ENCODE measurements around the gene TYK2. TPM values are rescaled to one million over a fixed set of nuclear protein-coding genes. Genes with fewer than 3 reads are reported as not detected.

TYK2 gene
- polyA plus RNA-seq, 1 experiment = 29.1 TPM

DNA sequence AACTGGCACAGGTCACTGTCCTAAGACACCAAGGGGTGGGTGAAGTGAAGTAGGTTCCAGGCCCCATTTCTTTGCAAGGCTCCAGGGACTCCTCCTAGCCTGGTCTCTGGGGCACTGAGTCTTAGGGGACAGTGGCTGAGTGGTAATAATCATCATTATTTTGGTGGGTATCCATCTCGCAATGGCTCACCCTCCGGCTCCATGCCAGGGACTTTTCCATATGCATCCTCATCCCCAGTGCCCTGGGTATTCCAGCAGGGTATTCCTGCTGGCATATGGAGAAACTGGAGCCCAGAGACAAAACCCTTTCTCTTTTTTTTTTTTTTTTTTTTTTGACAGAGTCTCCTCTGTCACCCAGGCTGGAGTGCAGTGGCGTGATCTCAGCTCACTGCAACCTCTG is 42.5 kb upstream of the TYK2 start:
- ChIA-PET POLR2A (no interaction called here), CTCF (interaction anchor here (0.6 to 1.8 kb wide), 4 partner anchors 10 to 164 kb away, joined by 4 to 17 read pairs (median 8); partner anchors contain the start of gene CDC37)
- no peak for DNase-seq (ENCODE audit: low read depth, low spot score)
- H3K27me3 ChIP-seq (ENCODE audit: control insufficient read depth, insufficient read depth, low read length) = peaks cover 7% of the 10 kb centered on the region
- TF ChIP-seq, protein P1, sequence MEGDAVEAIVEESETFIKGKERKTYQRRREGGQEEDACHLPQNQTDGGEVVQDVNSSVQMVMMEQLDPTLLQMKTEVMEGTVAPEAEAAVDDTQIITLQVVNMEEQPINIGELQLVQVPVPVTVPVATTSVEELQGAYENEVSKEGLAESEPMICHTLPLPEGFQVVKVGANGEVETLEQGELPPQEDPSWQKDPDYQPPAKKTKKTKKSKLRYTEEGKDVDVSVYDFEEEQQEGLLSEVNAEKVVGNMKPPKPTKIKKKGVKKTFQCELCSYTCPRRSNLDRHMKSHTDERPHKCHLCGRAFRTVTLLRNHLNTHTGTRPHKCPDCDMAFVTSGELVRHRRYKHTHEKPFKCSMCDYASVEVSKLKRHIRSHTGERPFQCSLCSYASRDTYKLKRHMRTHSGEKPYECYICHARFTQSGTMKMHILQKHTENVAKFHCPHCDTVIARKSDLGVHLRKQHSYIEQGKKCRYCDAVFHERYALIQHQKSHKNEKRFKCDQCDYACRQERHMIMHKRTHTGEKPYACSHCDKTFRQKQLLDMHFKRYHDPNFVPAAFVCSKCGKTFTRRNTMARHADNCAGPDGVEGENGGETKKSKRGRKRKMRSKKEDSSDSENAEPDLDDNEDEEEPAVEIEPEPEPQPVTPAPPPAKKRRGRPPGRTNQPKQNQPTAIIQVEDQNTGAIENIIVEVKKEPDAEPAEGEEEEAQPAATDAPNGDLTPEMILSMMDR (IDR thresholded peaks at IDR 0.05; ENCODE audit: low read depth, low read length) = no peak
- H3K27ac ChIP-seq (ENCODE audit: low read depth, low read length) = no peak overlapping the region
- no peaks in the 10 kb centered on the region; the same call in 1 of the 2 replicates for H3K9me3 ChIP-seq (ENCODE audit: control insufficient read depth, insufficient read depth, low read length)
- no peak overlapping the region for H3K4me3 ChIP-seq (ENCODE audit: low read depth, low read length)

DNA sequence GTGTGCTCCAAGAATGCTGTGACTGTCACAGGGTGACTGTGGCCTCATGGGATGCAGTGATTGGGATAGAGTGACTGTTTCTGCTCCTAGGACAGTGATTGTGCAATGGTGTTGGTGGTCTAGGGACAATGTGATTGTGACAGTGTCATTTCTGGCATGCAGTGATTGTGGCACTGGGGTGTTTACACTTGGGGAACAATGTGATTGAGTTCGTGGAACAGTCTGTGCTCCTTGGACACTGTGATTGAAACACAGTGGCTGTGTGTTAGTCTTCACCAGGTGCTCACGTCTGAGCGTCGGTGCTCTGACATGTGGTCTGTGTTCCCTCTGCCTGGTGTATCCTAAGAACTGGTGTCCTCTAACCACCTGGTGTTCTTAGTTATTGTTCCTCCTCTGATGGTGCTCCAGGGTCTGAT is 41.7 kb upstream of the TYK2 start:
- CTCF ChIA-PET = interaction anchor here (1.1 kb wide), 1 partner anchor 19 kb away, joined by 4 read pairs; the partner anchor contains the start of gene CDC37
- no peaks in the 10 kb centered on the region; the same call in 1 of the 2 replicates for H3K9me3 ChIP-seq (ENCODE audit: control insufficient read depth, insufficient read depth, low read length)
- no peak overlapping the region for H3K4me3 ChIP-seq (ENCODE audit: low read depth, low read length)
- POLR2A ChIA-PET = no interaction called here
- no peak for DNase-seq (ENCODE audit: low read depth, low spot score)
- H3K27me3 ChIP-seq (ENCODE audit: control insufficient read depth, insufficient read depth, low read length) = peaks cover 8% of the 10 kb centered on the region
- H3K27ac ChIP-seq (ENCODE audit: low read depth, low read length) = no peak overlapping the region
- TF ChIP-seq, protein P1 (IDR thresholded peaks at IDR 0.05; ENCODE audit: low read depth, low read length) = no peak

DNA sequence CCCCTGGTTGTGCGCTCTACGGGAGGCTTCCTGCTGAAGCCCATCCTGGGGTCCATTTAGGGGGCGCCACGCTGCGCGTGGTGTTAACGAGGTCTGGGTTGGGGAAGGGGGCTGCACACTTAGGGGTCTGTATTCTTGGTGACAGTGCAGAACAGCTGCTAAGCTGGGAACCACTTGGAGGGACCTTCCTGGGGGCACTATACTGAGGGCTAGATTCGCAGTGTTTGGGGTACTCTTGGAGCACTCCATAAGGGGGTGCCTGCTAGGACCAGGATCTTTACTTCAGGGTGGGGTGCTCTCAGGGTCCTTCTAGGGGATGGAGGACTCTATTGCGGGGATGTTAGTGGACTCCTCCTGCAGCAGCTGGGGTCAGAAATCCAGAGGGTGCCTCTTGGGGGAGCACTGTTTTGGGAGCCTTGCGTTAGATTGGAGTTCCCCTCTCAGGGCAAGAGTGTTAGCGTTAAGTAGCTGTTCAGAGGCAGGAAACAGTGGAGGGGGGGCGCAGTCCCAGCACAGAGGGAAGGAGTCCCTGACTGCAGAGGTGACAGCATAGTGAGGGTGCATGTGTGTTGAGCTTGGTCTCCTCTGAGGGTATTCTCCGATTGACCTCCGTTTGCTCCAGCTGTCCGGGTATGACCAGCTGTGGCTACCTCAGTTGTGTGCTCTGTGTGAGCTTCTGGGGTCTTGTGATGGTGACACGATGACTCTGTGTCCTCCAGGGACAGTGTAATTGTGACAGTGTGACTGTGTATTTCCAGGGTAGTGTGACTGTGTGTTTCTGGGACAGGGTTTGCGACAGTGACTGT is 41.1 kb upstream of the TYK2 start:
- peak overlapping the region; percentile 54 for H3K4me3 ChIP-seq (ENCODE audit: low read depth, low read length)
- ChIA-PET CTCF (interaction anchor here (1.1 kb wide), 1 partner anchor 18 kb away, joined by 4 read pairs; the partner anchor contains the start of gene CDC37), POLR2A (interaction anchor here (0.8 kb wide), 1 partner anchor 130 kb away, joined by 3 read pairs; no protein-coding TSS in a partner anchor)
- H3K27ac ChIP-seq (ENCODE audit: low read depth, low read length) = no peak overlapping the region
- H3K9me3 ChIP-seq (ENCODE audit: control insufficient read depth, insufficient read depth, low read length) = peaks cover 4% of the 10 kb centered on the region; the same call in 1 of the 2 replicates
- H3K27me3 ChIP-seq (ENCODE audit: control insufficient read depth, insufficient read depth, low read length) = peaks cover 14% of the 10 kb centered on the region
- TF ChIP-seq, protein P1 (IDR thresholded peaks at IDR 0.05; ENCODE audit: low read depth, low read length) = no peak
- DNase-seq (ENCODE audit: low read depth, low spot score) = no peak

DNA sequence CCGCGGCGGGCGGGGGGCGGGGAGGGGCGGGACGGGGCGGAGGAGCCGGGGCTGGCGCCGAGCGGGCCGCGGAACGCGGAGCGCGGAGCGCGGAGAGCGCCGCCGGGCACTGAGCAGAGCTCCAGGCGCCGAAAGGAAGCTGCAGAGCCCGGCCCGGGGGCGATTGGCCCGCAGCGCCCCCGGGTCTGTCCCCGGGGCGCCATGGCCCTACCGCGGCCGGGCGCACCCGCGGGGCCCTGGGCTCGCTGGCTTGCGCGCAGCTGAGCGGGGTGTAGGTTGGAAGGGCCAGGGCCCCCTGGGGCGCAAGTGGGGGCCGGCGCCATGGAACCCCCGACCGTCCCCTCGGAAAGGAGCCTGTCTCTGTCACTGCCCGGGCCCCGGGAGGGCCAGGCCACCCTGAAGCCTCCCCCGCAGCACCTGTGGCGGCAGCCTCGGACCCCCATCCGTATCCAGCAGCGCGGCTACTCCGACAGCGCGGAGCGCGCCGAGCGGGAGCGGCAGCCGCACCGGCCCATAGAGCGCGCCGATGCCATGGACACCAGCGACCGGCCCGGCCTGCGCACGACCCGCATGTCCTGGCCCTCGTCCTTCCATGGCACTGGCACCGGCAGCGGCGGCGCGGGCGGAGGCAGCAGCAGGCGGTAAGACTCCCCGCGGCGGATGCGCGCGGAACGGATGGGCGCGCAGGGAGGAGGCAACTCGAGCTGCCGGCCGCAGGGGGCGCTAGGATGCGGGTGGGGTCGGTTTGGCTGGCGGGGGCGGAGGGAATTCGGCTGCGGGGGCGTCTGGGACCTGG is 40.3 kb upstream of the TYK2 start, which contains the start of gene PDE4A:
PDE4A (plus strand) TSS at position 95 of the 796 bp plus-strand sequence; CDS start at position 322, 227 bp downstream.
- Histone ChIP-seq H3K4me3 (ENCODE audit: low read depth, low read length) (peak within 1 kb of the TSS; percentile 58), H3K27ac (ENCODE audit: low read depth, low read length) (peak within 1 kb of the TSS; percentile 52), H3K9me3 (ENCODE audit: control insufficient read depth, insufficient read depth, low read length) (peaks cover 4% of the 10 kb centered on the region; the same call in 1 of the 2 replicates), H3K27me3 (ENCODE audit: control insufficient read depth, insufficient read depth, low read length) (peaks cover 14% of the 10 kb centered on the region)
- no peak for DNase-seq (ENCODE audit: low read depth, low spot score)
- TF ChIP-seq, protein P1 (IDR thresholded peaks at IDR 0.05; ENCODE audit: low read depth, low read length) = peak; percentile 44
- POLR2A ChIA-PET = interaction anchor here (0.6 to 0.8 kb wide), 2 partner anchors 11 to 129 kb away, joined by 3 to 4 read pairs; no protein-coding TSS in a partner anchor
- CTCF ChIA-PET = interaction anchor here (1.1 kb wide), 1 partner anchor 16 kb away, joined by 5 read pairs; no protein-coding TSS in a partner anchor
